ENCODE measurements around the gene NES.
A peak's percentile ranks its signal among the peaks of the same experiment; 100 is the strongest.
"Not testable (repeated sequence)": the region's sequence is repeated elsewhere in the genome, so short reads cannot be mapped to it uniquely, and the experiment has no call there.

The NES gene

DNA sequence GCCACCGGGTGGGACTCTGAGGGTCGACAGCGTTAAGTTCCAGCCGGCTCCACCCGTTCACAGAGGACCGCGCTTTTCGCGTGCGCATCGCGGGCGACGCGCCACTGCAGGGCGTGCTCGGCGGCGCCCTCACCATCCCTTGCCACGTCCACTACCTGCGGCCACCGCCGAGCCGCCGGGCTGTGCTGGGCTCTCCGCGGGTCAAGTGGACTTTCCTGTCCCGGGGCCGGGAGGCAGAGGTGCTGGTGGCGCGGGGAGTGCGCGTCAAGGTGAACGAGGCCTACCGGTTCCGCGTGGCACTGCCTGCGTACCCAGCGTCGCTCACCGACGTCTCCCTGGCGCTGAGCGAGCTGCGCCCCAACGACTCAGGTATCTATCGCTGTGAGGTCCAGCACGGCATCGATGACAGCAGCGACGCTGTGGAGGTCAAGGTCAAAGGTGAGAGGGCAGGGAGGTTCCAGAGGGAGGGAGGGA is 30.4 kb downstream of the NES start:
- no peak for DNase-seq (ENCODE audit: low read depth in 3 of 3, low spot score in 1 of 3)

GRCh38 chr1:156645666-156646065 is 31.5 kb downstream of the NES start:
- DNase-seq (ENCODE audit: low read depth in 3 of 3, low spot score in 1 of 3), result no peak

- DNase-seq (ENCODE audit: low read depth in 3 of 3, low spot score in 1 of 3), result no peak
Measured at GRCh38 chr1:156645056-156645455, 32.2 kb downstream of the NES start.

- DNase-seq (ENCODE audit: low read depth in 3 of 3, low spot score in 1 of 3), result no peak
Measured at GRCh38 chr1:156644640-156645039, 32.6 kb downstream of the NES start.

- DNase-seq (ENCODE audit: low read depth in 3 of 3, low spot score in 1 of 3), result no peak
Measured at GRCh38 chr1:156644146-156644545, 33.1 kb downstream of the NES start.

DNA sequence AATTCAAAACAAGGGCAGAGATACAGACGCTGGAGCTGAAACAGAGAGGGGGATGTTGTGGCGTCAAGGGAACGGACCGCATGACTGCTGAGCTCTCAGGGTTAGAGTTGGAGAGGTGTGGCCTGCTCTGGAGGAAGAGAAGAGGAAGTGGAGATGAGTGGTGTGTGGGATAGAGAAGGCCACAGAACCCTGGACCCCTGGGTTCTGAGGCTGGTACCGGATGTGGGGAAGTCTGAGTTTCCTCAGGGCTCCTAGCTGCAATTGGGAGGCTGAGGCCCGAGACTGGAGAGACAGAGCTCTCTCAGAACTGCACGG is 33.5 kb downstream of the NES start:
- no peak for DNase-seq (ENCODE audit: low read depth in 3 of 3, low spot score in 1 of 3)

DNA sequence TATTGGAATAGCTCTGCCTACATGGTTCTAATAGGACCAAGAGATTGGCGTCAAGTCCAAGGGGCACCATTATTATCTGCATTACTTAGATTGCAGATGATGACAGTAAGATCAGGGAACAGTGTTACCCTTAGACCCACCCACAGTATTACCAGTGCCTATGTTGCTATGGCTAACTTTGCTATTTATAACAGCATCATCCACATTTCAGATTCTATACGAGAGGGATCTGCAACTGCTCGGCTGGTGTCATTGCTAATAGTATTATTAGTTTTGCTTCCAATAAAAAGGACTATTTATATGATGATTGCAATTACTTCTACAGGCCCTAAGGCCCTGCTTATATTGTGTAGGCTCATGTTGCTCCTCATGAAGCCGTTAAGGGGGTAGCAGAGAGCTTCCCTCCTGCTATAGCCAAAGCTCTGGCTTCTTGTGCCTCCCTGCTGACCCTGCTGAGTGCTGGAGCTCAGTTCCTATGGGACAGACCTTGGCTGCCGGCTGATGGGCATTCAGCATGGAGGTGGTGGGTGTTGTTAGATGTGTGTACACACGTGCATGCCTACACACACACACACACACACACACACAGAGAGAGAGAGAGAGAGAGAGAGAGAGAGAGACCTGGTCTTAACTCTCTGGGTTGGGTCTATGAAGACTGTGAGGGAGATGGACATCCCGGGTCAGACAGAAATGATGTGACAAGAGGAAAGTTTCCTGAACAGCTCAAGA is 34.0 kb downstream of the NES start:
- no peak for DNase-seq (ENCODE audit: low read depth in 3 of 3, low spot score in 1 of 3)

- DNase-seq (ENCODE audit: low read depth in 3 of 3, low spot score in 1 of 3), result no peak
Measured at GRCh38 chr1:156642265-156643048, 34.8 kb downstream of the NES start.

- no peak for DNase-seq (ENCODE audit: low read depth in 3 of 3, low spot score in 1 of 3)
Measured at GRCh38 chr1:156641761-156642264, 35.4 kb downstream of the NES start, which contains the start of gene BCAN. Gene BCAN (plus strand): TSS chr1:156642117. CDS start chr1:156646055, 3,938 bp downstream.

DNA sequence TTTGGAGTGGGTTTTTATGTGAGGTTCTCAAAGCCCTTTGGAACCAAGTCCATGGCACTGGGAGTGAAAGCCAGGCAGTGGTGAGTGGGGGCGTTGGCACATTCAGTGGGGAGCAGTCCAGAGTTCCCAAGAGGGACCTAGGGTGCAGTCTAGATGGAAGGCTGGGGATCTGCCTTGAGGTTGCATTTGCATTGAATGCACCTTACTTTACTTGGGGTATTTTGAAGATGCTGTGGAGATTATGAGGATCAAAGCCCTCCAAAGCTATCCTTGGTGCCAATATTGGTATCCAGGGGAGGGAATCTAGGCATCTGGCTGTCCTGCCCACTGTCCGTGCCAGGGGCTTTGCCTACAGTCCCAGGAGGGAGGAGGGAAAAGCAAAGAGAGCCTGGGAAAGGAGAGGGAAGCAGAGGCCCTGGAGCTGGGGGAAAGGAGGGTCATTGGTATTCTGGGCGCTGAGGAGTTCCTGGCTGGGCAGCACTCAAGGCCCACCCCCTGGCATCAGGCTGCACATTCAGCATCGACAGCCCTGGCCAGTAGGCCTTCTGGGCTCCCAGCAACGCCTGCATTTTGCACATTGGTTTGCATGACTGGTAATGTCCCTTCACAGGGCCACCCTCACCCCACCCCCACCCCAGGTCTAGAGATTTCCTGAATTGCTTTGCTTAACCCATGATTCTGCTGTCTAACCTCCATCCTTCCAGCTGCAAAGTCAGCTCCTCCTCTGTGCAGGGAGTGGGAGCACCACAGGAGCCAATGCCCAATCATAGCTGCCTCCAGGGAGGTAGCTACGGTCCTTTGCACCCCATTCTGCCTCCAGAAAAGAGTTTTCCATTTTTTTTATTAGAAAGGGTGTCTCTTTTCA is 36.1 kb downstream of the NES start:
- DNase-seq (ENCODE audit: low read depth in 3 of 3, low spot score in 1 of 3), result no peak

- DNase-seq (ENCODE audit: low read depth in 3 of 3, low spot score in 1 of 3), result no peak
Measured at GRCh38 chr1:156639601-156640101, 37.6 kb downstream of the NES start.

GRCh38 chr1:156638189-156638985 is 38.8 kb downstream of the NES start:
- DNase-seq (ENCODE audit: low read depth in 3 of 3, low spot score in 1 of 3), result no peak

DNA sequence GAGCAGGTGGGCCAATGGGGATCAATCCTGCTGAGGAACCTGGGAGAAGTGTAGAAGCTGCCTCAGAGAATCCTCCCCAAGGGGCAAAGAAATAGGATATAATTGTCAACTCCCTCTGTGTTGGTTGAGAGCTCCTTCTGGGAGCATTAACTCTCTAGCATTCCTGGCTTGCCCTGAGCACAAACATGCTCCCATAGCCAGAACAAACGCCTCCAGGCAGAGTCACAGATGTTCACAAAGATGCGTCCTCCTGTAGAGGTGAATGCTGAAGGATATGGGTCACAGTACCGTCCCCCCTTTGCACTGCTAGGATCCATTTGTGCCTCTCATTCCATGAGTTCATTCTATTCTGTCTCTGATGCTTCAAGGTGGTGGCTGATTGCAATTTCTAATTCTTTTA is 44.9 kb downstream of the NES start:
- no peak for DNase-seq (ENCODE audit: low read depth in 3 of 3, low spot score in 1 of 3)

DNA sequence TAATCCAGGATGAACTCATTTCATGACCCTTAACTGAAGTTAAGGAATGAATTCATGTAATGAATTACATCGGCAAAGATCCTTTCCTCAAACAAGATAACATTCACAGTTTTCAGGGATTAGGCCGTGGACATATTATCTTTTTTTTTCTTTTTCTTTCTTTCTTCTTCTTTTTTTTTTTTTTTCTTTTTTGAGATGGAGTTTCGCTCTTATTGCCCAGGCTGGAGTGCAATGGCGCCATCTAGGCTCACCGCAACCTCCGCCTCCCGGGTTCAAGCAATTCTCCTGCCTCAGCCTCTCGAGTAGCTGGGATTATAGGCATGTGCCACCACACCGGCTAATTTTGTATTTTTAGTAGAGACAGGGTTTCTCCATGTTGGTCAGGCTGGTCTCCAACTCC is 46.1 kb downstream of the NES start:
- DNase-seq (ENCODE audit: low read depth in 3 of 3, low spot score in 1 of 3), result not testable (repeated sequence)

- no peak for DNase-seq (ENCODE audit: low read depth in 3 of 3, low spot score in 1 of 3)
Measured at GRCh38 chr1:156629823-156630449, 47.3 kb downstream of the NES start.

DNA sequence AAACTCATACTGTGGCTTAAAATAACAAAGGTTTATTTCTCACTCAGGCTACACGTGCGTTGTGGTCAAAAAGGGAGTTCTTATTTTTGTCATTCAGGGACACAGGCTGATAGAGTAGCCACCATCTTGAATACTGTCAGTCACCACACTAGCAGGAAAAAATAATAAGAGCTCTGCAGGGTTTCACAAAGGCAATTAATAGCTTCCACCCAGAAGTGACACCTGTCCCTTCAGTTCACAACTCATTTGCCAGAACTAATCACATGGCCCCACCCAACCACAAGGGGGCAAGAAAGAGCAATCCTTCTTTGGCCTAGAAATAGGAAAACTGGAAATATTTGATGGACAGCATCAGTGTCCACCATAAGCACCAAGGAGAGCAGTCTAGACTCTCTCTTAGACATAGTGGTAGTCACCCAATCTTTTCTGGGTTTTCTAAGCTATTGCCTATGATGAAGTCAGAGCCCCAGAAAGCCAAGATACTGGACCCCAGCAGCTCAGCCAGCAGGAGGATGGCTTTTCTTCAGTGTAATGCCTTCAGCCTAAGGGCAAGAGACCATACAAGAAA is 49.8 kb downstream of the NES start:
- DNase-seq (ENCODE audit: low read depth in 3 of 3, low spot score in 1 of 3), result no peak

GRCh38 chr1:156626079-156626438 is 51.1 kb downstream of the NES start:
- DNase-seq (ENCODE audit: low read depth in 3 of 3, low spot score in 1 of 3), result no peak

DNA sequence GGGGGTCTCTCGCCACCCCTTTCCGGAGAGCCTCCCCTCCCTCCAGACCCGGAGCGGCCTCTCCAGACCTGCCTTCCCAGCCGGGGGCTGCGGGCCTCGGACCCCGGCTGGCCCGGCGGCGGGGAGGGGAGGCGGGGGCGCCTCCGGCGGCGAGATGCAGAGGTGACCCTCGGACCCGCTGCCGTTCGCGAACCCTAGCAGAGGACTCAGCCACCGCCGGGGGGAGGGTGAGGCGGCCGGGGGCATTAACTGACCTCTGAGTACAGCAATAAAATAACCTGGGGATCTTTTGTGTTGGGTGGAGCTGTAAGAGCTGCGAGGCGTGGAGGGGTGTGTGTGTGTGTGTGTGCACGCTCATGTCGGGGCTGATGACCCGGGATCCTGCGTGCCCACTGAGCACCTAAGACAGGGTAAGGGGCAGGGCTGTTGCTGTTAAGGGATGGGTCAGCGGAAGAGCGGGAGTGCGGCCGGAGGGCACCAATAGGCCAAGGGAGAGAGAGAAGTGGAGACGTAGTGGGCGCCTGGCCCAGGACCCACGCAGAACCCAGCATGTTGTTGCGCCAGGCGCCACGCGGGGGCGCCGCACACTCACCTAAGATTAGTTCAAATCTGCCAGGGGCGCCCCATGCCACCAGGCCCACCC is 51.6 kb downstream of the NES start:
- peak; percentile 25 to 64 (median 47) for DNase-seq (ENCODE audit: low read depth in 3 of 3, low spot score in 1 of 3)

DNA sequence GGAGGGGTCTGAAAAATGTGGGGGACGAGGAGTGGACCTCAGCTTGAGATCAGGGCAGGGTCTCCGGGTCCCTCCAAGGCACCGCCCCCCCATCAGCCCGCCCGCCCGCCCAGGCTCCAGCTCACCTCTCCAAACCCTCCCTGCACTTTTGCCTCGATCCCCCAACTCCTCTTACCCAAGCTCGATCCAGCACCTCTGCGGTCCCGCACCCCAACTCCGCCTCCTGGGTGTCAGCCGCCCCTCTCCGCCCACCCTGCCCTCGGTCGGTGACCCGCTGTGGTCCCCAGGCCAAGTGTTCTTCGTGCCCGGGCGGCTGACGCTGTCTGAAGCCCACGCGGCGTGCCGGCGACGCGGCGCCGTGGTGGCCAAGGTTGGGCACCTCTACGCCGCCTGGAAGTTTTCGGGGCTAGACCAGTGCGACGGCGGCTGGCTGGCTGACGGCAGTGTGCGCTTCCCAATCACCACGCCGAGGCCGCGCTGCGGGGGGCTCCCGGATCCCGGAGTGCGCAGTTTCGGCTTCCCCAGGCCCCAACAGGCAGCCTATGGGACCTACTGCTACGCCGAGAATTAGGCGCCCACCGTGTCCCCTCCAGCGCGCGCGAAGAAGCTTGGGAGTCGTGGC is 52.3 kb downstream of the NES start:
- no peak for DNase-seq (ENCODE audit: low read depth in 3 of 3, low spot score in 1 of 3)
